Endometrium (tissue), 2 donors: ENCODE data around the gene NUMBL.

Experiments used
- FAIRE-seq: peaks from 2 replicates; lab custom pipeline; 2012; peaks lifted over from hg19 to GRCh38; lab: Jason Lieb, UNC
- donor health status: control.
- donor health status: control.

The NUMBL gene

DNA sequence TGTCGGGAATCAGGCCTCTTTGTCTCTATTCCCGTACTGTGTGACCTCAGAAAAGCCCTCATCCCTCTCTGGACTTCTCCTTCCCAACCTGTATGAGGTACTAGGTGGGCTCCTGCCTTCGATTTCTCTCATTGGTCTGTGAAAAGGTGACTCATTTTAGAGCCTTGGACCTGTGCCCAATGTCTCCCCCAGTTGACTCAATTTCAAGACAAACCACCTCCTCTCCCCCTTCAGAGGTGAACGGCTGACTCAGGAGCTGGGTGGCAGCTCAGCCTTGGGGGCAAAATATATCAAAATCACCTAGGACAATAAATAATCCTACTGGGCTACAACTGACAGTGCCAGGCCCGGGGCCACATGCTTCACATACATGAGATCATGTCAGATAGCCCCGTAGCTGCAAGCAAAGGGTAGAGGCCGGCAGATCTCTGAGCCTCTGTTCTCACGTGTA is 25.6 kb upstream of the NUMBL start:
- FAIRE-seq: no peak

- FAIRE-seq: no peak
These were observed 24.2 kb upstream of the NUMBL start for GRCh38 chr19:40714441-40715299.

GRCh38 chr19:40713939-40714338 is 23.5 kb upstream of the NUMBL start:
- no peak for FAIRE-seq

DNA sequence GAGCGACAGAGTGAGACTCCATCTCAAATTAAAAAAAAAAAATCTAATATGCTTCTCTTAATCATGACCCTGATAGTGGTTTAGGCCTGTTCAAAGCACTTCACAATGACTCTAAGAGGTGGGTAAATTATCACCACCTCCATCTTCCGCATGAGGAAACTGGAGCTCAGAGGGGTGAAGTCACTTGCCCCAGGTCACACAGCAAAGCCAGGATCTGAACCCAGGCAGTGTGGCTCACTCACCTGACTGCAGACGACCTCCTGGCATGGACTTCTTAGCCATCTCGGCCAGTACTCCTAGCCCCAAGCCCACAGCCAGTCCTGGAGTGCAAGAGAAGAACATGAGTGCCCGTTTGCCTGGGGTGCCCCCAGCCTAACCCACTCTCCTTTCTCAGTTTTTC is 19.4 kb upstream of the NUMBL start:
- FAIRE-seq: no peak

GRCh38 chr19:40707615-40708014 is 17.2 kb upstream of the NUMBL start:
- FAIRE-seq: no peak

DNA sequence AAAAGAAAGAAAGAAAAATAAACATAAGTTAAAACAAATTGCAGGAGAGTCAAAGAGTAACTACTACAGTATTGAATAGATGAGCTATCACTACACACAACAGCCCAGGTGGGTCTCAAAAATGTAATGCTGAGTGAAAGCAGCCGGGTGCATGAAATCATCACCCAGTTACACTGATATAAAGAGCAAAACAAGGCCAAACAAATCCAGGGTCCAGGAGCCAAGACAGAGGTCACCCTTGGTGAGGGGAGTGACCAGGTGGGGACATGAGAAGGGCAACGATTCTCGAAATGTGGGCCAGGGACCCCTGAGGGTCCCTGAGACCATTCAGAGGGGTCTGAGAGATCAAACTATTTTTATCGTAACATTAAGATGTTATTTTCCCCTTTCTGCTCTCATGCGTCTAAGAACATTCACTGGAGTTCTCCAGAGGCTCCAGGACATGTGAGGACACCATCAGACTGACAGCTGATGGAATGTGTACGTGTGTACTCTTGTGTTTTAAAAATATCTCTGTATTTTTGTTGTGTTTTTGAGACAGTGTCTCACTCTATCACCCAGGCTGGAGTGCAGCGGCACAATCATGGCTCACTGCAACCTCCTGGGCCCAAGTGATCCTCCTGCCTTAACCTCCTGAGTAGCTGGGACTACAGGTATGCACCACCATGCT is 15.6 kb upstream of the NUMBL start:
- FAIRE-seq: no peak

GRCh38 chr19:40705362-40705651 is 14.9 kb upstream of the NUMBL start:
- FAIRE-seq: no peak

DNA sequence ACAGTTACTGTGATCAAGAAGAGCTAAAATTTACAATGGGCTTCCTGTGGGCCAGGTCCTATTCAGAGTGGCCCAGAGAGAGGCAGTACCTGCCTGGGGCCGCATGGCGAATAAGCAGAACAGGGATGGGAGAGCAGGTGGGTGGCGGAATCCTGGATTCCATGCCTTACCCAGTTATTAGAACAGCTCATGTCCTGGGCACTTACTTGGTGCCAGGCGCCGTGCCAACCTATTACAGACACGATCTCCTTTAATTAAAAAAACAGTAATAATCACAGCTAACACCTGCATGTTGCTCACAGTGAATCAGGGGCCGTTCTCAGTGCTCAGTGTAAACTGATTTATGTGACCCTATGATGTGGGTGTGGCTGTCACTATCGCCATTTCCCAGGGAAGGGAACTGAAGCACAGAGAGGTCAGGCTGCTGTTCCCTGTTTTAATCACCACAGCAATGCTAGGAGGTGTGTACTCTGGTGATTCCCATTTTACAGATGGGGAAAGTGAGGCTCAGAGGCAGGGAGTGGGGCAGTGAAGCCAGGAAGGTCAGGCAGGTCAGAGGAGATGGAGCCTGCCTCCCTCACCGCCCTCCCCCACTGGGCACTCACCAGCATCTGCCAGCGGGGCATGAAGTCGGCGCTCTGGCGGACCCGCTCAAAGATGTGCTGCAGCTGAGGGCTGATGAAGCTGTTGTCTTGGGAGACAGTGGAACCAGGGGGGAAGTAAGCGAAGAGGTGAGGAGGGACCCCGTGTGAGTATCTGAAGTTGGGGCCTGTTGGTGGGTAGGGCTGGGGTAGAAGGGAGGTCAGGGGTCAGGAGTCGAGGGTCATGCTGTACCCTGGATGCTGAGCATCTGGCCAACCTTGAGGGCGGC is 14.3 kb upstream of the NUMBL start:
- FAIRE-seq: no peak

- FAIRE-seq: no peak
These were observed 12.7 kb upstream of the NUMBL start for GRCh38 chr19:40703029-40703755.

DNA sequence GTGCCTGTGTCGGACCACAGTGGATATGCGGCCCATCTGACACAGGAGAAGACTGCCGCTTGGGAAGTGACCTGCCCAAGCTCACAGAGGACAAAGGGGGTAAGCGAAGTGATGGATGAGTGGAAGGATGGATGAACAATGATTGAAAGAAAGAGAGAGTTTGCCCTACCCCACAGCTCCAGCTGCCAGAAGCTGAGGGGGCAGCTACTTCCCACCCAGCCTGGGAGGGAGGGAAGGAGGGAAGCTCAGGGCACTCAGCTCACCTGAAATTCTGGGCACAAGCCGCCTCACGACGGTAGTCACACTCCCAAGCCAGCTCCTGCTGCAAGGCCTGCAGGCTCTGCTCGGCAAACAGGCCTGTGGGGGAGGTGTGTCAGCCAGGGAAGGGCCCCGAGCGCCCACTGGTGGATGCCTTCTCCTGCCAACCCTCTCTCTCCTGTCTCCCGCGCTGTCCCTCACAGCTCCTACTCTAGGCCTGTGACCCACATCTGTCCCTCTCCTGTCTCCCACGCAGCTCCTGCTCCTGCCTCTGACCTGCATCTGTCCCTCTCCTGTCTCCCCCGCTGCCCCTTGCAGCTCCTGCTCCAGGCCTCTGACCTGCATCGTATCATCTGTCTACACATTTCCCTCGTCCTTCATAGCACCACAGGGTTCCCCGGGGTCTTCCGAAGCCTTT is 12.0 kb upstream of the NUMBL start:
- no peak for FAIRE-seq

DNA sequence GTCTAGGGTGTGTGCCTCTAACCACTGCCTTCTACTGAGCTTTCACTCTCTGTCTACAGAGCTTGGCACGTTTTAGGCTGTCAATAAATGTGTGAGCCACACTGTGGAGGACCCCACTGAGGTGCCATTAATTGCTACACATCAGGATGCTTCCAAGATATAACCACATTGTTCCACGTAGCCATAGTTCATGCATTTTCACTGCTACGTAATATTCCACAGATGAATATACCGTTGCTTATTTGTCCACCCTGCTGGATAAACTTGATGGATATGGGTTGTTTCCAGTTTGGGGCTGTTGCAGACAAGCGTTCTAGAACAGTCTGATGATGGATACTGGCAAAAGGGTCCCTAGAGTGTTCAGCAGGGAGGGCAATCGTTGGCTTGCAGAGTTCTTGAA is 11.3 kb upstream of the NUMBL start:
- FAIRE-seq: no peak

GRCh38 chr19:40700083-40700482 is 9.6 kb upstream of the NUMBL start:
- FAIRE-seq: no peak

GRCh38 chr19:40697007-40697406 is 6.6 kb upstream of the NUMBL start:
- FAIRE-seq: no peak

GRCh38 chr19:40695881-40696280 is 5.4 kb upstream of the NUMBL start:
- no peak for FAIRE-seq

- no peak for FAIRE-seq
These were observed 3.4 kb upstream of the NUMBL start for GRCh38 chr19:40693896-40694295.

DNA sequence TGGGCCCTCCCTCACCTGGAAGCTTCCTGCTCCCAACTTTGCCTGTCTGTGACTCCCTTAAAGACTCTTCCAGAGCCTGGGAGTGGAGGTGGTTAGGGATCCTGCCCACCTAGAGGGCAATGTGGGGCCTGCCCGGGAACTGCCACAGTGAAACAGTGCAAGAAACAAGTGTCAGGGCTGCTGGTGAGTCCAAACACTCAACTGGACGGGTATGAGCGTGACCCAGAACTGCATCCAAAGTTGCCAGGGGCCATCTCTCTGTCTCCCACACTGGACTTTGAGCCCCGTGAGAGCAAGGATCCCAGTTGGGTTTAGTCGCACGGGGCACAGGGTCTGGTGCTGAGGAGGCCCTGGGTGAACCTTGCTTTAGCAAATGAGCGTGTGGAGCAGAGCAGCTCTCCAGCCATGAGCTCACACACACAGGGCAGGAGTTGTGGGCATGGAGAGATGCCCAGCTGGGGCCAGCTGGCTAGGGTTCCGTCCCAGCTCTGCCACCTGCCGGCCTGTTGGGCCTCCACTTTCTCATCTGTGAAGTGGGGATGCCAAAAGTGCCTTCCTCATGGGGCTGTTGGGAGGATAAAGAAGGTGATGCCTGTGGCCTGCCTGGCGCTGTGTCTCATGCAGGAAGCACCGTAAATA is 2.8 kb upstream of the NUMBL start:
- no peak for FAIRE-seq

DNA sequence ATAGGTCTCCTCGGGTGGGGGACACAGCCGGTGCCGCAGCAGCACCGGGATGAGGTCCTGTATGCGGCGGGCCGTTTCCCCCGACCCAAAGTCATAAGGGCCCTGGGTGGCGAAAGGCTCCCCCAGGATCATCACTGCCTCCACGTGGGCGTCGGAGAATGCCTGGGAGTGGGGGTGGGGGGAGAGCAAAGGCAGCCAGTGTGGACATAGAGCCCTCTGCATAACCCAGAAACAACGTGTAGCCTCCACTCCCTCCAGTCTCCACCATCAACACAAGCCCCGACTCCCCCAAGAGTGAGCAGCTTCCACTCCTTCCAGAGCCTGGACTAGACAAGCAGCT is 1.7 kb upstream of the NUMBL start:
- no peak for FAIRE-seq

GRCh38 chr19:40691421-40692211 is 1.2 kb upstream of the NUMBL start:
- no peak for FAIRE-seq

- FAIRE-seq: no peak
These were observed 406 bp upstream of the NUMBL start for GRCh38 chr19:40690693-40691420.
